Measurements from ENCODE around the gene HS2ST1.

GRCh38 chr1:86981482-86982213 is 67.2 kb downstream of the HS2ST1 start:
- TF ChIP-seq CTCF (conservative IDR thresholded peaks at IDR 0.05 in 1 of 2, IDR thresholded peaks at IDR 0.05 in 1 of 2; ENCODE audit: low read depth in 1 of 2, low read length in 2 of 2) (no peak), EZH2 (IDR thresholded peaks at IDR 0.05; ENCODE audit: low read length, missing control alignments) (no peak)
